ENCODE results near the gene CD81.

DNA sequence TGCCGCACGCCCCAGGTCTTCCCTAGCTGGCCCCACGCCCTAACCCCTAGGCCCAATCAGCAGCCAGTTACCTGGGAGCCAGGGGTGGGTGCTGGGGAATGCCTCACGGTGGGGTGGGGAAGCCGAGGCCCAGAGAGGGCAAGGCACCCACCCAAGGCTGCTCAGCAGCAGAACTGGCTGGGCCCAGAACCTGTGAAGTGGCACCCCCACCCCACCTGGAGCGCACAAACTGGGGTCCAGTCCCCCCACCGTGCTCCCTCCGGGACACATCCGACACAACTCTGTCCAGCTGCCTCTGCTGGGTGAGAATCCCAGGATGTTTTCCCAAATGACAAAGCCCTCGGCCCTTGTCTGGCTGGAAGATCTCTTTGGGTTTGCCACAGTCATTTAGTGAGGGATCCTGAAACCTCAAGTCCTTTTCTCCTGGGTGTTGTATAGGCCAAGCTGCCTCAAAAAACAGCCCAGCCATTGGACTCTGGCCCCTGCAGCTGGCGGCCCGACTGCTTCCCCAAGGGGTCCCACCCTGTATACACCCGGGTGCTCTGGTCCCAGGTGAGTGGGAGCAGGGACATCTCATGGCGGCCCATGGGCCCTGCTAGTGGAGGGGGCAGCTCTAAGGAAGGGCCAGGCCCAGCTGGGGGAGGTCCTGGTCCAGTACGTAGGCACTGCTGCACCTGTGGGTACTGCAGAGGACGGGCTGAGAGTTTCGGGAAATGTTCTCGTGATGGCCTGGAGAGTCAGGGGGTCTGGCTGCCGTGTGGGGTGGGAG lies 44.3 kb downstream of the CD81 start:
- TF ChIP-seq, protein P1, sequence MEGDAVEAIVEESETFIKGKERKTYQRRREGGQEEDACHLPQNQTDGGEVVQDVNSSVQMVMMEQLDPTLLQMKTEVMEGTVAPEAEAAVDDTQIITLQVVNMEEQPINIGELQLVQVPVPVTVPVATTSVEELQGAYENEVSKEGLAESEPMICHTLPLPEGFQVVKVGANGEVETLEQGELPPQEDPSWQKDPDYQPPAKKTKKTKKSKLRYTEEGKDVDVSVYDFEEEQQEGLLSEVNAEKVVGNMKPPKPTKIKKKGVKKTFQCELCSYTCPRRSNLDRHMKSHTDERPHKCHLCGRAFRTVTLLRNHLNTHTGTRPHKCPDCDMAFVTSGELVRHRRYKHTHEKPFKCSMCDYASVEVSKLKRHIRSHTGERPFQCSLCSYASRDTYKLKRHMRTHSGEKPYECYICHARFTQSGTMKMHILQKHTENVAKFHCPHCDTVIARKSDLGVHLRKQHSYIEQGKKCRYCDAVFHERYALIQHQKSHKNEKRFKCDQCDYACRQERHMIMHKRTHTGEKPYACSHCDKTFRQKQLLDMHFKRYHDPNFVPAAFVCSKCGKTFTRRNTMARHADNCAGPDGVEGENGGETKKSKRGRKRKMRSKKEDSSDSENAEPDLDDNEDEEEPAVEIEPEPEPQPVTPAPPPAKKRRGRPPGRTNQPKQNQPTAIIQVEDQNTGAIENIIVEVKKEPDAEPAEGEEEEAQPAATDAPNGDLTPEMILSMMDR (IDR thresholded peaks at IDR 0.05) = no peak
- TF ChIP-seq, protein P2, sequence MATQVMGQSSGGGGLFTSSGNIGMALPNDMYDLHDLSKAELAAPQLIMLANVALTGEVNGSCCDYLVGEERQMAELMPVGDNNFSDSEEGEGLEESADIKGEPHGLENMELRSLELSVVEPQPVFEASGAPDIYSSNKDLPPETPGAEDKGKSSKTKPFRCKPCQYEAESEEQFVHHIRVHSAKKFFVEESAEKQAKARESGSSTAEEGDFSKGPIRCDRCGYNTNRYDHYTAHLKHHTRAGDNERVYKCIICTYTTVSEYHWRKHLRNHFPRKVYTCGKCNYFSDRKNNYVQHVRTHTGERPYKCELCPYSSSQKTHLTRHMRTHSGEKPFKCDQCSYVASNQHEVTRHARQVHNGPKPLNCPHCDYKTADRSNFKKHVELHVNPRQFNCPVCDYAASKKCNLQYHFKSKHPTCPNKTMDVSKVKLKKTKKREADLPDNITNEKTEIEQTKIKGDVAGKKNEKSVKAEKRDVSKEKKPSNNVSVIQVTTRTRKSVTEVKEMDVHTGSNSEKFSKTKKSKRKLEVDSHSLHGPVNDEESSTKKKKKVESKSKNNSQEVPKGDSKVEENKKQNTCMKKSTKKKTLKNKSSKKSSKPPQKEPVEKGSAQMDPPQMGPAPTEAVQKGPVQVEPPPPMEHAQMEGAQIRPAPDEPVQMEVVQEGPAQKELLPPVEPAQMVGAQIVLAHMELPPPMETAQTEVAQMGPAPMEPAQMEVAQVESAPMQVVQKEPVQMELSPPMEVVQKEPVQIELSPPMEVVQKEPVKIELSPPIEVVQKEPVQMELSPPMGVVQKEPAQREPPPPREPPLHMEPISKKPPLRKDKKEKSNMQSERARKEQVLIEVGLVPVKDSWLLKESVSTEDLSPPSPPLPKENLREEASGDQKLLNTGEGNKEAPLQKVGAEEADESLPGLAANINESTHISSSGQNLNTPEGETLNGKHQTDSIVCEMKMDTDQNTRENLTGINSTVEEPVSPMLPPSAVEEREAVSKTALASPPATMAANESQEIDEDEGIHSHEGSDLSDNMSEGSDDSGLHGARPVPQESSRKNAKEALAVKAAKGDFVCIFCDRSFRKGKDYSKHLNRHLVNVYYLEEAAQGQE (IDR thresholded peaks at IDR 0.05; ENCODE audit: insufficient read depth in 1 of 2, low read depth in 2 of 2, low read length in 1 of 2) = no peak
- TF ChIP-seq TCF7L2 (IDR thresholded peaks at IDR 0.05; ENCODE audit: low read depth, low read length) (no peak), POLR2AphosphoS5 (IDR thresholded peaks at IDR 0.05; ENCODE audit: low read depth, low read length) (no peak)
